Measurements from ENCODE around the gene MYBBP1A. TPM values are rescaled to one million over a fixed set of nuclear protein-coding genes. Genes with fewer than 3 reads are reported as not detected.

MYBBP1A gene
- total and polyA plus RNA-seq, 9 of the 15 experiments (the other 6 are each of a cell fraction or from before 2014, with no cell fraction given), result 2.0 to 114 (median 47.2) TPM

DNA sequence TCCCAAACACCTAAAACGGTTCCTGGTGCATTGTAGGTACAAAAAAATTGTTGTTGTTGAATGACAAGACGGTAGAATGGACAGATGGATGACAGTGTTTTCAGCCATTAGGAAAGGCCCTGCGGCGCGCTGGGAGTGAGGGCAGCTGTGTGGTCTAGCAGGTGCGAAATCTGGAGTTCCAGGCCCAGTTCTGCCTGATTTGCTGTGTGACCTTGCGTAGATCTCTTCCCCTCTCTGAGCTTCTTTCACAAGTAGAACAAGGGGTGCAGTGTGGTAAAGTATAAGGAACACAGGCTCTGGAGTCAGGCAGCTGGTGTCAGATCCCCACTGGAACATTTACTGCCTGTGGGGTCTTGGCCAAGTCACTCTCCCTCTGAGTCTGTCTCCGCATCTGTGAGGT is 31.2 kb downstream of the MYBBP1A start:
- no peak for ATAC-seq
- no peak for DNase-seq (ENCODE audit: extremely low read depth in 1 of 4, low spot score in 3 of 4)
- Histone ChIP-seq H3K9me1 (ENCODE audit: control insufficient read depth, insufficient read depth, low read length) (no peaks in the 10 kb centered on the region), H3K27ac (ENCODE audit: extremely low read depth, low read depth, low read length) (no peak overlapping the region), H4K20me1 (replicated peaks; ENCODE audit: control insufficient read depth, insufficient read depth, low read length) (0 out of 2 replicates have a peak, but pooled peaks cover 3% of the 10 kb centered on the region), H3K79me2 (ENCODE audit: control insufficient read depth, insufficient read depth, low read length) (no peaks in the 10 kb centered on the region), H3K27me3 (ENCODE audit: control insufficient read depth in 2 of 2, insufficient read depth in 2 of 2, low read length in 2 of 2) (peaks cover 12 to 68% of the 10 kb centered on the region in 2 experiments; a peak in 4 of 5 replicates), H3K9ac (ENCODE audit: insufficient read depth in 1 of 2, low read depth in 2 of 2, low read length in 2 of 2) (no peak overlapping the region), H3K4me2 (ENCODE audit: insufficient read depth, low read length) (no peak overlapping the region), H3K36me3 (ENCODE audit: control insufficient read depth, insufficient read depth, low read length) (no peaks in the 10 kb centered on the region), H3K9me3 (replicated peaks; ENCODE audit: control insufficient read depth, insufficient read depth, low read depth, low read length) (no peaks in the 10 kb centered on the region), H3K4me1 (replicated peaks in 1 of 2; ENCODE audit: control insufficient read depth in 2 of 2, insufficient read depth in 2 of 2, low read length in 2 of 2) (peaks cover 0 to 4% of the 10 kb centered on the region in 2 experiments; a peak in 2 of 5 replicates), H2AFZ (ENCODE audit: low read depth, low read length) (no peak overlapping the region), H3K4me3 (no peak overlapping the region)
- WGBS (ENCODE audit: insufficient coverage, low coverage, missing lambda C conversion rate), result 32% methylated on average over 8 of the region's 8 CpGs
- no TSS peak for BruUV-seq (replicated peaks)
- intact Hi-C loops (cut with micrococcal nuclease), result no loop called here
- ChIA-PET CTCF (ENCODE audit: low intra/inter-chr PET ratio) (no interaction called here), POLR2A (interaction anchor here (0.7 to 1.2 kb wide), 2 partner anchors 15 to 1683 kb away, joined by 3 read pairs; no protein-coding TSS in a partner anchor)
- no peak for TF ChIP-seq ARNT (IDR thresholded peaks at IDR 0.05)
- TF ChIP-seq ZNF41 (CRISPR knock-in tag; conservative IDR thresholded peaks at IDR 0.05), result no peak
- TF ChIP-seq EZH2 (IDR thresholded peaks at IDR 0.05; ENCODE audit: borderline replicate concordance, low read depth, low read length), result no peak
- no peak for TF ChIP-seq SMARCB1 (IDR thresholded peaks at IDR 0.05; ENCODE audit: insufficient read length, low read depth)
- no peak for TF ChIP-seq ETV1 (tag; conservative IDR thresholded peaks at IDR 0.05; ENCODE audit: low read depth)
- no peak for TF ChIP-seq CEBPG (CRISPR knock-in tag; IDR thresholded peaks at IDR 0.05)
- TF ChIP-seq CEBPG (tag; conservative IDR thresholded peaks at IDR 0.05 in 1 of 2, IDR thresholded peaks at IDR 0.05 in 1 of 2), result no peak
- no peak for TF ChIP-seq PHB2 (IDR thresholded peaks at IDR 0.05; ENCODE audit: low read depth)
- TF ChIP-seq E2F6 (IDR thresholded peaks at IDR 0.05; ENCODE audit: borderline replicate concordance in 1 of 2, extremely low read depth in 1 of 2, insufficient read depth in 1 of 2, insufficient read length in 1 of 2, low read depth in 1 of 2, low read length in 1 of 2, poor library complexity in 1 of 2, severe bottlenecking in 1 of 2), result no peak
- TF ChIP-seq ZEB2 (IDR thresholded peaks at IDR 0.05), result no peak
- TF ChIP-seq ZNF408 (CRISPR knock-in tag; IDR thresholded peaks at IDR 0.05; ENCODE audit: low read depth), result no peak
- no peak for TF ChIP-seq RREB1 (CRISPR knock-in tag; IDR thresholded peaks at IDR 0.05)
- no peak for TF ChIP-seq TAF9B (IDR thresholded peaks at IDR 0.05; ENCODE audit: partially characterized antibody)
- no peak for TF ChIP-seq DPF2 (IDR thresholded peaks at IDR 0.05)
- TF ChIP-seq ZNF217 (CRISPR knock-in tag; IDR thresholded peaks at IDR 0.05), result no peak
- TF ChIP-seq ZNF583 (CRISPR knock-in tag; IDR thresholded peaks at IDR 0.05), result no peak
- TF ChIP-seq PHF8 (IDR thresholded peaks at IDR 0.05; ENCODE audit: borderline replicate concordance, low read length), result no peak
- in situ Hi-C loops (cut with MboI), result no loop called here
- no peak for FAIRE-seq

Data from K562 (cell line).